NCI-H1092 treated with DMSO at 0.1 percent for 48 hours (cell line): Measurements from ENCODE around the gene ARID4B.
"Not testable (repeated sequence)": the region's sequence is repeated elsewhere in the genome, so short reads cannot be mapped to it uniquely, and the experiment has no call there.

Experiments
- DNase-seq: peaks from one replicate; lab custom pipeline; 2025; lab: John Stamatoyannopoulos, UW

ARID4B gene

DNA sequence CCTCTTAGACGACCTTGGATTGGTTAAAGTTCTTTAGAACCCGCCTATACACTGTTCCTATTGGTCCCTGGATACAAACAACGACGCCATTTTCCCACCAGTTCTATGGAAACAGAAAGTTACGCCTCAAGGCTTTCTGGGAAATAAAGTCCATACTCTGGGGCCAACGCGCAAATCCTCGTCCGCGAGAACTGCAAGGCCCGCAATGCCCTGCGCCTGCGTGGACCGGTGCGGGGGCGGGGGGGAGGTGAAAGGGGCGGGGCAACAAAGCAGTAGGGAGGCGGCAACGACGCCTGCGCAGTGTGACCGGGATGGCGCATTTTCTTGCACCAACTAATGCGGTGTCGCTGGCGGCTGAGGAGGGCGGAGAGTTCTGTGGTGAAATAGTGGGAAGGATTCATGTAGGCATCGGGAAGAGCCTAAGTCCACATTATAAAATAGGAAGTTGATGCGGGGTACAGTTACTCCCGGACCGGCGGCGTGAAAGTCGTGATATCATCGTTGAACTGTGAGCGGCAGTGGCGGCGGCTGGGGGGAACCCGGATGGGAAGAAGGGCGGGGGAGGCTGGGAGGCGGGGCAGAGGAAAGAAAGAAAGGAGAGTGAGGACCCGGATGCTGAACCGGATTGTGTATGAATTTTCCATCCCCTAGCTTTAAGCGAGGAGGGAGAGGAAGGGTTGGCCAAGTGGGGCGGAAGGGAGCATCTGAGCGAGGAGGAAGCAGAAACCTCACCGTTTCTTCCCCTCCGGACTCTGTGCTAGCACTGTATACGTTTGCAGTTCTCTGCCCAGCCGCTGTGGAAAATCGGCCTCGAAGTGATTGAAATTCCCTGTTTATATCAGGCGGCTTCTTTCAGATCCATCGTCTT, 526 bp upstream of the ARID4B start, which contains the start of gene GGPS1:
Gene GGPS1, plus strand, starts transcription at position 300 of the 868 bp plus-strand sequence. CDS start 6,695 bp downstream, outside the sequence.
- DNase-seq, result peak; percentile 100

- DNase-seq, result peak; percentile 35
These were observed 1.0 kb downstream of the ARID4B start for GRCh38 chr1:235326719-235327558.

DNA sequence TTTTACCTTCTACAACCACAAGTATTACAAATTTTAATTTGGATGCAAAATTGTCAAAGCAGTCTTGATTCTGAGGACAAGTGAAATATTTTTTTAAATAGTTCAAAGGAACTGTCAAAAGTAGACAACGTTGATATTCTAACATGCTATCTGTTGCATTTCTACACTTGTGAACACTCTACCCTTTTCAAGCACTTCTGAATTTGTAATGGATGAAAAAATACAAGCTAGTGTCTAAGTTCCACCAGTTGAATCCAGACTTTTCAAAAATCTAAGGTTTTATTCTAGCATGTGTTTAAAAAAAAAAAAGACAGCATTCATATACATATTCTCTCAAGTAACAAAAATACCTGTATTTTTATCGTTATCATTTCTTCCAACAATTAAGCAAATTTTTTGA, 2.1 kb downstream of the ARID4B start:
- no peak for DNase-seq

DNA sequence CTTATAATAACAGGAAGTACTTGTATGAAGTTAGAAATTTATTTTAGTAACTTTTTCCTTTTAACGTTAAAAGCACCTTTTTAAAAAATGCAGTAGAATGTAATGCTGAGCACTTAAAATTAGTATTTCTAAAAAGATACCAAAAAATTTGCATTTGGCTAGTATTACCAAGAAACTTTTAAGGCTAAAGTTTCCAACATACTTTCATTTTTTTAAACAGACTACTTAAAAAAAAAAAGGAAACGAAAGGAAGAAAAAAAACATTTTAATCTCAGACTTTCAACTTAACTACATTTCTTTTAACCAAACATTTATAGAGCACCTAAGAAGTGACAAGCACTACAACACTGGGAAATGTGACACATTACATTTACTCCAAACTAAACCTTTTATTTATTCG, 2.8 kb downstream of the ARID4B start:
- DNase-seq, result no peak

DNA sequence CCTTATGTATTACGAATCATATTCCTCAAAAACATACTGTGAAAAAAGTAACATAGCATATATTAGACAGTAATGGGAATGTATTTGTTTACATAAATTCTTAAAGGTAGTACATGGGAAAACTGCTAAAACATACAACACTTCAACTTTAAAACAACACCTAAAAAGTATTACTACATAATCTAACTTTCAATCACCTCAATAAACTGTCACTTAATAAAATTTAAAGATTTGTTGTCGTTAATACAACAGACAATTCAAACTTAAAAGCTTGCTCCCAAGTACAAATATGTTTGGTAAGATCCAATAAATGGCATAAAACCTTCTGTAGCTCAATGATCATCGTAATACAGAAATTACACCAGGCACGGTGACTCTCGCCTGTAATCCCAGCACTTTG, 3.7 kb downstream of the ARID4B start:
- DNase-seq, result no peak

- DNase-seq, result no peak
These were observed 7.3 kb downstream of the ARID4B start for GRCh38 chr1:235320521-235321179.

- DNase-seq, result no peak
These were observed 8.7 kb downstream of the ARID4B start for GRCh38 chr1:235319255-235319654.

DNA sequence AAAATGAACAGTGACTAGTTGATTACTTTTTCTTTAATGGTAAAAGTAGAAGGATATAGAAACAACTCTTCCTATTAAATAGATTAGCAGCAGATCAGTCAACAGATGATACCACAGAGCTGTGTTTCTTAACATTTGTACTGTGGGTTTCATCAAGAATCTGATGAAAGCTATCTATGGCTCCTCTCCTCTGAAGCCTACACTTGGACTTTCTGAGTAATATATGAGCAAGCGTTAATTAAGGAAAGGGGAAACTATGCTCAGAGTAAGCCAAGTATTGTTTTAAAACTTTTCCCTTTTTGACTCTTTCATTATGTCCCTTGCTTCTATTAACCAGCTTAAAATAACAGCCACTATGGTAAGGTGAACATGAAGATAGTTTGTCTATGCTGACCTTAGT, 10.8 kb downstream of the ARID4B start:
- no peak for DNase-seq

DNA sequence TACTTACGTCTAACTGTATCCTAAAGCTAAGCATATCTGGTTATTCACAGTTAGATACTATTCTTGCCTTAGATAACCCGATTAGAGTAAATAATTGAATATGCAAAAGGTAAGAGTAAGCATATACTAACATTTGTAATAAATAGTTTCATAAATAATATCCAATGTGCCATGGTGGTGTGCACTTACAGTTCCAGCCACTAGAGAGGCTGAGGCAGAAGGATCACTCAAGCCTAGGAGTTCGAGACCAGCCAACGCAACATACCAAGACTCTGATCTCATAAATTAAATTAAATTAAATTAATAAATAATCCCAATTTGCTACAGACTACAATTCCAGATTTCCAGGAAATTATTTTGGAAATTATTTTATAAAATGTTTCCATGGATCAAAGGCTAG, 12.2 kb downstream of the ARID4B start:
- DNase-seq, result no peak

- no peak for DNase-seq
These were observed 12.8 kb downstream of the ARID4B start for GRCh38 chr1:235315173-235315572.

- DNase-seq, result no peak
These were observed 13.9 kb downstream of the ARID4B start for GRCh38 chr1:235313931-235314678.

DNA sequence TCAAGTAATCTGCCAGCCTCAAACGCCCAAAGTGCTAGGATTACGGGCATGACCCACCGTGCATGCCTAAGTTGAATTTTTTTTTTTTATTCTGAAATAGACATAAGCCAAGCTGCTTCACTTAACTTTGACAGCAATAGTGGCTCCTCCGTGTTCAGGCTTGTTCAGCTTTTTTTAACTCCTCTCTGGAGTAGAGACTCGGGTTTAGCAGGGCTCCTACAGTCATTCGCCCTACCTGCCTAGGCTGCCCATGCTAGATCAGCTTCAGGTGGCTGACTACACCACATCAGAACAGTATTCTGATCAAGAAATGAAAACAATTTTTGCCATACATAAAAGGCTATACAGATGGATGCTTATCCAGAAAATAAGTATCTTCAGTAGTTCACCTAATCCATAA, 14.7 kb downstream of the ARID4B start:
- no peak for DNase-seq

DNA sequence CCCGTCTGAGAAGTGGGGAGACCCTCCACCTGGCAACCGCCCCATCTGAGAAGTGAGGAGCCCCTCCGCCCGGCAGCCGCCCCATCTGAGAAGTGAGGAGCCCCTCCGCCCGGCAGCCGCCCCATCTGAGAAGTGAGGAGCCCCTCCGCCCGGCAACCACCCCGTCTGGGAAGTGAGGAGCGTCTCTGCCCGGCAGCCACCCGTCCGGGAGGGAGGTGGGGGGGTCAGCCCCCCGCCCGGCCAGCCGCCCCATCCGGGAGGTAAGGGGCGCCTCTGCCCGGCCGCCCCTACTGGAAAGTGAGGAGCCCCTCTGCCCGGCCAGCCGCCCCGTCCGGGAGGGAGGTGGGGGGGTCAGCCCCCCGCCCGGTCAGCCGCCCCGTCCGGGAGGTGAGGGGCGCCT, 18.8 kb downstream of the ARID4B start:
- DNase-seq, result not testable (repeated sequence)

DNA sequence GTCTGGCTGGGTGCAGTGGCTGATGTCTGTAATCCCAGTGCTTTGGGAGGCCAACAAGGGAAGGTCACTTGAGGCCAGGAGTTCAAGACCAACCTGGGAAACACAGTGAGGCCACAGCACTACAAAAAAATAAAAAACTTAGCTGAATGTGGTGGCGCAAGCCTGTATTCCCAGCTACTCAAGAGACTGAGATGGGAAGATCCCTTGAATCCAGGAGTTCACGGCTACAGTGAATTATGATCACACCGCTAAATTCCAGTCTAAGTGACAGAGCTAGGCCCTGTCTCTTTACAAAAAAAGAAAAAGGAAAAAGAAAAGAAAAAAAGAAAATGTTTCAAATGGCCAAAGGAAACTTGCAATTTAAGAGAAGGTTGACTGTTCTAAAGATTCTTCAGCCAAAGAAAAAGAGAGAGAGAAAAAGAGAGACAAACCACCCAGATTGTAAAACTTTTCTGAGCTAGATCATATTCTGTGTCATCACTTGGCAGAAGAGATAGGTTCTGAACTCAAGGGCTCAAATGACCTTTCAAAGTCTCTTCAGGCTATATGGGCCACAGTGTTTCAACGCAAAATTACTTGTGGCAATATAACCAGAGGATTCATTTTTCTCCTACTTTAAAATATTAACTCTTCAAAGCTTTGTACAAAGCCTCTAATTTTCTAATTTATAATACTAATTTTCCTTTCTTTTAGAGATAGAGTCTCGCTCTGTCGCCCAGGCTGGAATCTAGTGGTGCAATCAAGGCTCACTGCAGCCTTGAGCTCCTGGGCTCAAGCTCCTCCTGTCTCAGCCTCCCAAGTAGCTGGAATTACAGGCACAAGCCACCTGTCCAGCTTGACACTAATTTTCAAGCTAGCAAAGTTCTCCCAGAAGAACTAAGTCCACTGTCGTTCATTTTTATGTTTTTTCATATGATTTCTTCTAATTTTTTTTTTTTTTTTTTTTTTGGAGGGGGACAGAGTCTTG, 20.5 kb downstream of the ARID4B start:
- no peak for DNase-seq

DNA sequence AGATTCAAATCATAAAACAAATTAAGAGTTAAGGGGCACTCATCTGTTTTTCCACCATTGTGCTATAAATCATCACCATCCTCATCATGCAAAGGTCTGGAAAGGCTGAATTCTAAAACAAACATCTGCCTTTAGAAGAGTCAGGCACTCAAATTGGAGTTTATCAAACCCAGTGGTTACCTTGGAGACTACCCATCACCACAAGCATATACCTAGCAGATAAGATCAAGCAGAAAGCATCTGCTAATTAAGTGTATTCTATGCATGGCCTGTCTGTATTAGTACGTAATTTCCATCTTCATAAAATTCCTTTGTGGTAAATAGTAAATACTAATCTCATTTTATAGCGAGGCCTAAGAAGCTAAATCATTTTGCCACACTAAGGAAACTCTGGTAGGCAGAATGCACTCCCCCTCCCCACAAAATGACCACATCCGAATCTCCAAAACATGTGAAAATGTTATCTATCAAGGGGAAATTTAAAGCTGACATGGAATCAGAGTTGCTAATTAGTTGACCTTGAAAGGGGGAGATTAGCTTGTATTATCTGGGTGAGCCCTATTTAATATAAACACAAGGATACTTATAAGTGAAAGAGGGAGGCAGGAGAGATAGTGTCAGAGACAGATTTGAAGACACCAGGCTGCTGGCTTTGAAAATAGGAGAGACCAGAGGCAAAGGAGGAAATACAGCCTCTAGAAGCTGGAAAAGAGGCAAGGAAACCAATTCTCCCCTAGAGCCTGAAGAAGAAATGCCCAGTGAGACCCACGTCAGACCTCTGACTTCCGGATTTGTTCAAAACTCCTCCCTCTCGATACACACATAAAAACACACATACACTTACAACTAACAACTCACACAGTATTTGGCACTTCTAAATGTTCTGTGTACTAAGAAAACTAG, 23.2 kb downstream of the ARID4B start:
- no peak for DNase-seq

- no peak for DNase-seq
These were observed 25.8 kb downstream of the ARID4B start for GRCh38 chr1:235302143-235302542.

- DNase-seq, result no peak
These were observed 28.7 kb downstream of the ARID4B start for GRCh38 chr1:235299169-235299858.

- no peak for DNase-seq
These were observed 29.2 kb downstream of the ARID4B start for GRCh38 chr1:235298758-235299157.

DNA sequence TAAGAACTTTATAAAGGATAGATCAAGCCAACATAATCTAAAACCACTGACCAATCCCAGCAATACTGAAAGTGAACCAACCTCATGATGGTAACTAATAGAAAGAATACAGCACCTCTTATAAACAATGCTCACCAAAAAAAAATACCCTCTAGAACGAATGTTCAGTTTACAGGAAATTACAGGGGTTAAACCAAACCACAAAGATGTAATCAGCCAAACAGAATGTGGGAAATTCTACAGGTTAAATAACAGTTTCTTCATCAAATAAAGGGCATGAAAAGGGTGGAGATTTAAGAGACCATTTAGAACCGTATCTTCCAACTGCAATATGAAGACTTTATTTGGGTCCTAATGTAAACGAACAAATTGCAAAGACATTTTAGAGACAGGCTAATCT, 30.4 kb downstream of the ARID4B start:
- DNase-seq, result no peak
